Stomach smooth muscle (tissue), 2 donors: ENCODE results near the gene OTUB2.

ENCODE experiments used
- H3K27ac ChIP-seq: one replicate; pipeline ENCODE4 v1.7.0; 2013; ENCODE audit warnings: mild to moderate bottlenecking, low read length, inconsistent platforms
- H3K27me3 ChIP-seq, 2 donors: one replicate each; pipeline ENCODE4 v1.7.0; 2013; ENCODE audit warnings: low read length in 2 of 2; ENCODE audit not compliant: insufficient read depth in 2 of 2, control insufficient read depth in 1 of 2
- H3K36me3 ChIP-seq, 2 donors: one replicate each; pipeline ENCODE4 v1.7.0; 2013; ENCODE audit warnings: low read length in 2 of 2; ENCODE audit not compliant: control insufficient read depth in 2 of 2, insufficient read depth in 2 of 2
- H3K4me1 ChIP-seq: one replicate; pipeline ENCODE4 v1.7.0; 2013; ENCODE audit warnings: low read length; ENCODE audit not compliant: control insufficient read depth, insufficient read depth
- H3K4me3 ChIP-seq, 2 donors: one replicate each; pipeline ENCODE4 v1.7.0; 2013; ENCODE audit warnings: low read length in 2 of 2
- H3K9ac ChIP-seq, 2 donors: one replicate each; pipeline ENCODE4 v1.7.0; 2013; ENCODE audit warnings: low read length in 2 of 2, mild to moderate bottlenecking in 1 of 2
- H3K9me3 ChIP-seq, 2 donors: one replicate each; pipeline ENCODE4 v1.7.0; 2013; ENCODE audit warnings: low read length in 2 of 2; ENCODE audit not compliant: control insufficient read depth in 2 of 2
- donor health status: healthy.
- donor health status: Pancreatic carcinoma.

Gene OTUB2

DNA sequence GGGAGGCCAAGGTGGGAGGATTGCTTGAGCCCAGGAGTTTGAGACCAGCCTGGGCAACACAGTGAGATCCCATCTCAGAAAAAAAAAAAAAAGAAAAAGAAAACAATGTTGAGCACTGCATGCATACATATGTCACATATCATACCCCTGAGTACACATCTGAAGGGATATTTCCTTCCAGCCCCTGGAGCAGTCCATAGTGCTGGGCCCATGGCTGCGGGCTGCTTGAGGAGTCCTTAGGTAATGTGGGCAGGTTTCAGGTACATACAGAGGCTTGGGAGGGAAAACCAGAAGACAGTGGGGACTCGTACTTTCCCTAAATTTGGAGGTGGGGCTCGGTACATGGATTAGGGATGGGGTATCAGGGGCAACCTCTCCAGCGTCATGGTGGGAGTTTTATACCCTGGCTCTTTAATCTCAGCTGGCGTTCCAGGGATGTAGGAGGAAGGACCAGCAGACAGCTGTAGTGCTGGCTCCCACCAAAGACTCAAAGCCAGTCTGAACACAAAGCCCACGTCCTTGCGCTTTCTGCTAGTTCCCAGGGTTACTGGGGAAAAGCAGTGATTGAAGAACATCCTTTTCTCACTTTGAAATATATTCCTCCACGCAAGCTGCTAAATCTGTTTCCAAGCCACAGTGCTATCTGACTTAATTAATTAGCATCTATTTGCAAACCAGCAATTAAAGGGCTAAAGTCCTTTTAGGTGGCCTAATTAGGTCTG is 5.2 kb downstream of the OTUB2 start:
- Histone ChIP-seq H3K27me3 (no peaks in the 10 kb centered on the region), H3K4me3 (no peak overlapping the region), H3K36me3 (no peaks in the 10 kb centered on the region), H3K27ac (no peak overlapping the region), H3K4me1 (peaks cover 5% of the 10 kb centered on the region), H3K9me3 (no peaks in the 10 kb centered on the region), H3K9ac (no peak overlapping the region)

- Histone ChIP-seq H3K4me3 (no peak overlapping the region), H3K27ac (no peak overlapping the region), H3K9me3 (no peaks in the 10 kb centered on the region), H3K4me1 (peaks cover 6% of the 10 kb centered on the region), H3K27me3 (no peaks in the 10 kb centered on the region), H3K9ac (no peak overlapping the region), H3K36me3 (no peaks in the 10 kb centered on the region)
Observed at GRCh38 chr14:94031883-94032279, 5.7 kb downstream of the OTUB2 start.

- H3K9ac ChIP-seq, result no peak overlapping the region
- no peaks in the 10 kb centered on the region for H3K36me3 ChIP-seq
- no peak overlapping the region for H3K4me3 ChIP-seq
- H3K27ac ChIP-seq, result no peak overlapping the region
- peaks cover 2% of the 10 kb centered on the region for H3K4me1 ChIP-seq
- H3K27me3 ChIP-seq, result no peaks in the 10 kb centered on the region
- H3K9me3 ChIP-seq, result no peaks in the 10 kb centered on the region
Observed at GRCh38 chr14:94034886-94035285, 8.7 kb downstream of the OTUB2 start.

DNA sequence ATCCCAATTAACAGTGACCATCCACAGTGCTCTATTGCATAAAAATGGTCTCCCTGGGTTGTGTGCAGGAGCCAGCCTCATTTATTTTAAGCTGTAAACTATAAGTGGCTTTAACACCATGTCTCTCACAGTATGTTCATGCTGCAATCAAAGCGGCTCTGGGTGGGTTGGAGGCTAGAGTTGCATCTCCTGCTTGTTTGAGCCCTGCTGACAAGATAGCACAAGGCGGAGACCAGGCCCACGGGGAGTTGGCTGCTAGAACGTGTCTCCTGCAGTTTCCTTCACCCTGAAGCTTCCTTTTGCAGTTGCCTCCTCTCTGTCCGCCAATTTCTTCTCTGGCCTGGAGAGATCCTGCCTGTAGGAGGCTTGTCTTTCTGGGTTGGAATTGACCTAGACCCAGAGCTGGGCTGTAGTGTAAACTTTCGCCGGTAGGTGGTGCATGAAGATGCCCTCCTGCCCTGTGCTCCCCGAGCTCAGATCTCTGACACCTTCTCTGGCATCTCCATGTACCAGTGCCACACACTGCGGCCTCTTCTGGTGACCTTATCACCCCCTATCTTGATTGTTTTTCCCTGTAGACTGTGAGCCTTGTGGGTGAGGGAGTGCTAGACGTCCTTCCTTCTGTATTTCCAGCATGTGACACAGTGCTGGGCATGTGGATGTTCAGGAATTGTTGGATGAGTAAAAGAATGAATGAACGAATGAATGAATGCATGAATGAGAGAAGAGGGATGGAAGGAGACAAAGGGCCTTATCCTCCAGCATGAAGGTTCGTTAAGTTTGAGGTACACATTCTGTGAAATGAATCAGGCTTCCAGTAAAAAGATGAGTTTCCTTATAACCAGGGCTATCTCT is 10.4 kb downstream of the OTUB2 start:
- Histone ChIP-seq H3K9me3 (no peaks in the 10 kb centered on the region), H3K27me3 (no peaks in the 10 kb centered on the region), H3K4me3 (no peak overlapping the region), H3K36me3 (no peaks in the 10 kb centered on the region), H3K9ac (no peak overlapping the region), H3K4me1 (peaks cover 4% of the 10 kb centered on the region), H3K27ac (no peak overlapping the region)

- H3K9ac ChIP-seq, result no peak overlapping the region
Observed at GRCh38 chr14:94037954-94038353, 11.8 kb downstream of the OTUB2 start.

GRCh38 chr14:94038510-94038909 is 12.4 kb downstream of the OTUB2 start:
- Histone ChIP-seq H3K4me1 (peaks cover 11% of the 10 kb centered on the region), H3K27me3 (no peaks in the 10 kb centered on the region), H3K9ac (no peak overlapping the region), H3K9me3 (no peaks in the 10 kb centered on the region), H3K4me3 (no peak overlapping the region), H3K36me3 (peaks cover 2% of the 10 kb centered on the region in 2 donors), H3K27ac (no peak overlapping the region)

More at GRCh38 chr14:94037954-94038353, 11.8 kb downstream of the OTUB2 start:
- Histone ChIP-seq H3K27ac (no peak overlapping the region), H3K4me1 (peaks cover 11% of the 10 kb centered on the region), H3K27me3 (no peaks in the 10 kb centered on the region), H3K4me3 (no peak overlapping the region), H3K9me3 (no peaks in the 10 kb centered on the region), H3K36me3 (no peaks in the 10 kb centered on the region)

DNA sequence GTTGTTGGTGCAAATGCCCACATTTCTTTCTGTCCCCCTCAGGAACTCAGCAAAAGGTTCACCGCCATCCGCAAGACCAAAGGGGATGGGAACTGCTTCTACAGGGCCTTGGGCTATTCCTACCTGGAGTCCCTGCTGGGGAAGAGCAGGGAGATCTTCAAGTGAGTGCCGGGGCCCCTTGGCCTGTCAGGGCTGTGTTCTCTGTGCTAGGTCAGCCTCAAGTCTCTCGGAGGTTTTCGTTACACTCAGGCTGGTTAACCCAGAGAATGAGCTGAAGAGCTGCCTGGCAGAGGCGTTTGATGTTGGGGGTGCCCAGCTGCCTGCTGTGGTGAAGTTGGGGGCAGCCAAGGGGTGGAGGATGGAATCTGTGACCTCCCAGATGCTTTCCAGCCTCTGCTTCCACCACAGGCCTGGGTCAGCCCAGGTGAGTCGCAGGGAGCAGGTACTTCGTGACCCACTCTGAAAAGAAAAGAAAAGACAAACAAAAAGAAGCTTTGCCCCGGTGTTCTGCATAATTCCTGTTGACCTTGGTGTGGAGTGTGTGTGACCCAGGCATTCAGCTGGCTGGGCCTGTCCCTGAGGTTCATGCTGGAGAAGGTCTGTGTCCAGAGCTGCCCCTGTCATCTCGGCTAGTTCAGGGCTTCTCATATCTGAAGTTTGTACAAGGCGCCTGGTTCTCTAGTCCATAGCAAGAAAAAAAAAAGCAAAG is 12.9 kb downstream of the OTUB2 start:
- Histone ChIP-seq H3K36me3 (peaks cover 2 to 7% of the 10 kb centered on the region in 2 donors), H3K27ac (no peak overlapping the region), H3K9ac (no peak overlapping the region), H3K27me3 (no peaks in the 10 kb centered on the region), H3K9me3 (no peaks in the 10 kb centered on the region), H3K4me3 (no peak overlapping the region), H3K4me1 (peaks cover 11% of the 10 kb centered on the region)

- Histone ChIP-seq H3K27me3 (no peaks in the 10 kb centered on the region), H3K9ac (no peak overlapping the region), H3K4me3 (no peak overlapping the region), H3K36me3 (peaks cover 8 to 10% of the 10 kb centered on the region in 2 donors), H3K9me3 (no peaks in the 10 kb centered on the region), H3K4me1 (peaks cover 11% of the 10 kb centered on the region), H3K27ac (no peak overlapping the region)
Observed at GRCh38 chr14:94040247-94040646, 14.1 kb downstream of the OTUB2 start.

- no peak overlapping the region for H3K27ac ChIP-seq
- no peaks in the 10 kb centered on the region for H3K9me3 ChIP-seq
- H3K9ac ChIP-seq, result no peak overlapping the region
- H3K4me1 ChIP-seq, result peaks cover 11% of the 10 kb centered on the region
- no peak overlapping the region for H3K4me3 ChIP-seq
- H3K36me3 ChIP-seq, result peaks cover 13 to 16% of the 10 kb centered on the region in 2 donors
- H3K27me3 ChIP-seq, result no peaks in the 10 kb centered on the region
Observed at GRCh38 chr14:94040796-94041195, 14.7 kb downstream of the OTUB2 start.

- no peak overlapping the region for H3K27ac ChIP-seq
- peak overlapping the region in 1 of 2 donors; percentile 1 for H3K4me3 ChIP-seq
- H3K36me3 ChIP-seq, result peaks cover 13 to 18% of the 10 kb centered on the region in 2 donors
- H3K9me3 ChIP-seq, result no peaks in the 10 kb centered on the region
- peaks cover 10% of the 10 kb centered on the region for H3K4me1 ChIP-seq
- H3K9ac ChIP-seq, result no peak overlapping the region
- no peaks in the 10 kb centered on the region for H3K27me3 ChIP-seq
Observed at GRCh38 chr14:94041551-94042346, 15.6 kb downstream of the OTUB2 start.
